Daoy (cell line): Measurements from ENCODE around the gene MACROD1. TPM values are rescaled to one million over a fixed set of nuclear protein-coding genes. Genes with fewer than 3 reads are reported as not detected.

Experiments
- DNase-seq: peaks from one replicate; pipeline ENCODE4 v3.0.0-alpha.2; 2015; ENCODE audit warnings: low read depth
- total RNA-seq: library from RNA; depleted of rRNA; stranded (reverse); fragments of >200 nt; shearing (Covaris generic); gene quantifications from 2 replicates; pipeline ENCODE4 v1.2.3, GENCODE V29; 2014

Gene MACROD1
- total RNA-seq, 1 experiment from 2014 or later = 19.4 TPM

DNA sequence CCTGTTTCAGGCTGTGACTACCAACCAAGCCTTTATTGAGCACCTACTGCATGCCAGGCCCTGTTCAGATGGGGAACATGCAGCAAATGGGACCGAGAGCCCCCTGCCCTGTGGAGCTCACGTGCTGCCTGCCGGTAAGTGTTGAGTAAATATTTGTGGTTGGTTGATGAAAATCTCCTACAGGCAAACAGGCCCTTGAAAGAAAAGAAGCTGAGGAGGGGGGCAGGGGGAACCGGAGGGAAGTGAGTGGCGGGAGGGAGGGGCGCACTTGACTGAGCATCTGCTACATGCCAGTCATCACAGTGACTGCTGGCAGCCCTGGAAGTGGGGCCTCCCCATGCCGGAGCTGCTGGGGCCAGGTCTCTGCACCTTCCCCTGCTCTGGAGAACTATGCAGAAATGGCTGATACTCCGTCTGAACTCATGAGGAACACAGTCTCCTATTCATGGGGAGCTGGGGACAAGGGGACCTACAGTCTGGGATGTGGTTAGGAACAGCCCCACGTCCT, 34.2 kb downstream of the MACROD1 start:
- DNase-seq = no peak

DNA sequence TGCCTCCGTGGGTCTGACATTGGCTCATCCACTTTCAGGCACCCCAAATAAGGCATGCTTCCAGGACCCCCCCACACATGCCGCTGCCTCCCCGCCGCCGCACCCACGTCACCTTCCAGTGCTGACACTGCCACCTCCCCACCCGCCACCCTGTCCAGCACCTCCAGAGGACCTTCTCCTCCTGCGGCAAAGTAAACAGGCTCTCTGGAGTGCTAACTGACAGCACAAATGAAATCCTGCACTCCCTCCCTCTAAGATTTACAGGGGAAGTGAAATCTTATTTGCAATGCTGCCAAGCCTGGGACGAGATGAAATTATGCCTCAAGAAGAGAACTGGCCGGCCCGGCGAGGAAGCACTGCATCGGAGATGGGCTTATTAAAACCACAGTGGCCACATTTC, 35.3 kb downstream of the MACROD1 start:
- DNase-seq = no peak

DNA sequence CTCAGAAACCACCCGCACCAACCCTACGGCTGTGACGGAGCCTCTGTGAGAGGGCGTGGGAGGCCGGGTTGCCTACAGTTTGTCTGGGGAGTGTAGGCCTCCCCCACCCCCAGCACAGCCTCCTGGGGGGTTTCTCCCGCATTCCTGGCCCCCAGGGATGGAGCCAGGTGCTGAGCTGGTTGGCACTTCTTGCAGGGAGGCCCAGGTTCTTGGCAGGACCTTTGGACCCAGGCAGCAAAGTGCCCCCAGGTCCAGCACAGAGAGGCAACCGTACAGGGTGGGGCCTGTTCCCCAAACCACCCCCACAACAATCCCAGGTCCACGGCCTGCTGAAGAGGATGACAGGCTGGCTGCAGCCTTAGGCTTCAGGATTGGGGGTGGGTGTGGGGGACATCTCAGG, 36.5 kb downstream of the MACROD1 start:
- no peak for DNase-seq

DNA sequence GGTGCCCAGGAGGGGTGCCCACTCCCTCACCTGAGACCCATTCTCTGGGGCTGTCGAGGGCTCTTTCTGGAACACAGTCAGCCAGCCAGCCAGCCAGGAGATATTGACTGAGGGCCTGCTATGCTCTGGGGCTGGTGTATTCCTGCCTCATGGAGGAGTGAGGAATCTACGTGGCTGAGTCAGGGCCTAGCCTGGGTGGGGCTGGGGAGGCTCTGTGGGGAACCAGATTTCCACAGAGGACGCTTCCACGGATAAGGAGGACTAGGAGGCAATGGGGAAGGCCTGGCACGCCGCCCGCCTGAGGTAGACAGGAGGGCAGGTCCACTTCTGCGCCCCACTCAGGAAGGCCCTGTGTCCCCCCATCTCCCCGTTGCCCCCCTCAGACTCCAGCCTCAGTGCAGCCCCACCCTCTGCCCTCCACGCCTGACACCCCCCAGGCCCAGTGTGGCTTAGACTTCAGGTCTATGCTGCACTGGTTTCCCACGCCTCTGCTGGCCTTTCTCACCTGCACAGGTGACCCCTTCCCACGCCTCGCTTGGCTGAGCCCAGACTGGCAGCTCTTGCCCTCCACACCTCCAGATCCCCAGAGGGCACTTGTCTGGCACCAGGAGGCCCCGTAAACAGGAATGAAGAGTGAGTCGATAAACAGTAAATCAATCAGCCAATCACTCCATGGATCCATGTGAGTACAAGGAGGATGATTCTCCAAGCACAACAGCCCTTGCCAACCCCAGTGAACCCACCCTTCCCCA, 37.5 kb downstream of the MACROD1 start:
- DNase-seq = no peak

DNA sequence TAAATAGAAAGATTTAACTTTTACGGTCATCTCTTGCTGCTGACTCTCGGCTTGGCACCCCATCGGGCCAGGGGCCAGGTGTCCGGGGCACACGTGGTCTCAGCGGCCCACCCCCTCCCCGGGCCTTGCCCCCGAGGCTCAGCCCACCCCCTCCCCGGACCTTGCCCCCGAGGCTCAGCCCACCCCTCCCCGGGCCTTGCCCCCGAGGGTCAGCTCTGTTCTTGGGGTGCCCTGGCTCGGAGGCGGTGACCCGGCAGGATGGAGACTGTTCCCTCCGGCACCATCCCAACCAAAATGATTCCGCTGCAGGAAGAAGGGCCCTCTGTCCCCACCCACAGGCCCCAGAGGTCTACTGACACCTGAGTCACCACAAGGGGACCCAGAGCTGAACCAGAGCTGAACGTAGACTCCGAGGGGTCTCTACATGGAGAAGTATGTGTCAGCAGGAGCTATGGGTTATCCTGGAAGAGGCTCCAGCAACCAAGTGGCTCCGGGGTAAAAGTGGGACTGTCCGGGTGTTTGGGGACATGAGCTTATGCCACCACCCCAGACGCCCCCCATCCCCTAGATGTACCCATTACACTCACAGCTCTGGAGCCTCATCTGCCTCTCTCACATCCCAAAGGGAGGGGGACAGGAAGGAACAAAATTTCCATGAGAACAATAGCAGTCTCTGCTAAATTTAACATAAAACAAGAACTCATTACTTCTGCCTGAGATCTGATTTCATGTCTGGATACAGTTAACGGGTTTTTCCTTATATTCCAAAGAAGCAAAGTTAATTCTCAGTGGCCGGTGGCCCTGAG, 38.4 kb downstream of the MACROD1 start:
- no peak for DNase-seq

DNA sequence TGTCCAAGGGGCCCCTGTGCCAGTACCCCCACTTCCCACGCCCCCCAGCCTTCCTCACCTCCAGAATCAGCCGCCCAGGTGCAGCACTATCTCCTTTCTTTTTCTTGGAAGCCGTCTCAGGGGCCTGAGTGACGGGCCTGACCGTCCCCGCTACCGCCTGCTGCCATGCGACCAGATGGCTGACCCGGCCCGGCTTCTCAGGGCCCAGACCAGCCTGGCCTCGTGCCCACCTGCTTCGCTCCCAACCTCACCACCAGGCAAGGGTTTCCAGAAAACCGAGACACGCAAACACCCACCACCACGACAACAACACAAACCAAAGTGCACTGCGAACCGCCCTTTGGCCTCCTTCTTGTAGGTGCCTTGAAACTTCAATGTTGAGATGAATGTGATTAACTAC, 39.1 kb downstream of the MACROD1 start:
- DNase-seq = no peak

- DNase-seq = no peak
Observed at GRCh38 chr11:64126371-64126770, 39.5 kb downstream of the MACROD1 start.

DNA sequence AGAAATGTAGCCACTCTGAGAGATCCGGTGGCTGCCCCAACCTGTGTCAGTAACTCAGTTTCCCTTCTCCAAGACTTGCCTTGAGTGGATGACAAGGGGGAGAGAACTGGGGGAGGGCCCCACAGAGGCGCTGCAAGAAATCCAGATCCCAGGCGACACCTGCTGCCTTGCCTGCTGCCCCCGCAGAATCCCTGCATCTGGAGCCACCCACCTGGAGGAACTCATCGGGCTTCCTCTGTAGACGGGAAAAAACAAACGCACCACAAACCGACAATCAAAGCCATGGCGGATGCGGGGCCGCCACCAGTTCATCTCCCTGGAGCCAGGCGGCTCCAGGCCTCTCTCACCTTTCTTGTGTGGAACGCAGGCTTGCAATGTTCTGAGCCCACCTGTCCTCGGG, 40.2 kb downstream of the MACROD1 start:
- no peak for DNase-seq

DNA sequence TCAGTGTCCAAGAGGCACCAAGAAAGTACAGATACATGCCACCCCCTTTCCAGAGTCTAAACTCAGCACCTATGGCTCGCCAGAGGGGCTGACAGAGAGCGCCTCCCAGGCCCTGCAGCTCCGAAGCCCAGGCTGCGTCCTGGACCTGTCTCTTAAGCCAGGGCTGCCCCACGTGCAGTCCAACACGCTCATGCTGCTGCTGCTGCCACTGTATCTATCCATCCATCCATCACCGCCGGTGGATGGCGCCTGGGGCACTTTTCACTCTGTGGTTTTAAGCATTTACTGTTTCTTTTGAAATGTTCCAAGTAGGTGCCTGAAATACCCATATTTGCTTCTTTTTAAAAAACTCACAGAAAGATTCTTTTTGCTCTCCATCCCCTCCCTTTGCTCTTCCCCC, 41.8 kb downstream of the MACROD1 start:
- peak; percentile 37 for DNase-seq

DNA sequence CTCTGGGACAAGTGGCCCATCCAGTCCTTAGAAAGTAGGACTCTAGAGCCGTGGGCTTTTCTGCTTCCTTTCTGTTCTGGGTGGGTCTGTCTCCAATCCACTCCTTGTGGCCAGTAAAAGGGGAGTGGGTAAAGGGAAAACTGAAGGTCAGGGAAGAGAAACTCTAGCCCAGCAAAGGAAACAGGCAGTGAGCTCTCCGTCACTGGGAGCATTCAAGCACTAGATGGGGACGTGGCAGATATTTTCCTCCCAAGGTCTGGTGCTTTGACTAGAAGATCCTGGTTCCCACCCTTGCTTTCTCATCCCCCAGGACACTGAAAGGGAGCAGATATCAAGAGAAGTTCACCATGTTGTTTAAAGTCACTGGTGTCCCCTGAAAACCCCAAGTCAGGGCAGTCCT, 42.2 kb downstream of the MACROD1 start:
- DNase-seq = no peak

- DNase-seq = no peak
Observed at GRCh38 chr11:64122411-64123410, 43.2 kb downstream of the MACROD1 start.

- peak; percentile 17 for DNase-seq
Observed at GRCh38 chr11:64121663-64122410, 44.1 kb downstream of the MACROD1 start.

DNA sequence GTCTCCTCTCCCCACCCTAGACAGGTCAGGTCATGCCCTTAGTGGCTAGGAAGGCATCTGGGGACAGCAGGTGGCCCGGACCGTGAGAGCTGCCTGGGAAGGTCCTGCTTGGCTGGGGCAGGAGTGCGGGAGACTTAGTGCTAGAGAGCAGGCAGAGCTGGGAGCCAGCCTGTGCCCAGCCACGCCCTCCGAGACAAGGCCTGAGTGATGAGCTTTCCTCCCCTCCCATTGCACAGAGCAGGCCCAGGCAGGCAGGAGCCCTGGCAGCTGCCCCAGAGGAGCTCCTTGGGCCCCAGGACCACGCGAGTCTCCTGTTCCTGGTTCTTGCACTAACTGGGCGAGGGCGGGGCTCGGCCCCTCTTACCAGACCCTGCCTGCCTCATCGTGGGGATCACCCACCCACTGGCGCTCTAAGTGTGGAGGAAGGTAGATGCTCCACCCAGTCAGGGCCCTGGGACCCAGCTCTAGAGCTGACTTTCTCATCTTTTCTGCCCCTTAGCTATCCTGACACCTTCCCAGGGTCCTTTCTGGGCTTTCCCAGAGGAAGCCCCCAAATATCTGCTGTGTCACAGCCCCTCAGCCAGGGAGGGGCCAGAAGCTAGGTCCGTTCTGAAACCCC, 44.9 kb downstream of the MACROD1 start:
- peak; percentile 41 for DNase-seq

GRCh38 chr11:64119700-64120099, 46.2 kb downstream of the MACROD1 start:
- no peak for DNase-seq

- no peak for DNase-seq
Observed at GRCh38 chr11:64118876-64119665, 46.8 kb downstream of the MACROD1 start.

GRCh38 chr11:64117763-64118459, 48.0 kb downstream of the MACROD1 start:
- no peak for DNase-seq

DNA sequence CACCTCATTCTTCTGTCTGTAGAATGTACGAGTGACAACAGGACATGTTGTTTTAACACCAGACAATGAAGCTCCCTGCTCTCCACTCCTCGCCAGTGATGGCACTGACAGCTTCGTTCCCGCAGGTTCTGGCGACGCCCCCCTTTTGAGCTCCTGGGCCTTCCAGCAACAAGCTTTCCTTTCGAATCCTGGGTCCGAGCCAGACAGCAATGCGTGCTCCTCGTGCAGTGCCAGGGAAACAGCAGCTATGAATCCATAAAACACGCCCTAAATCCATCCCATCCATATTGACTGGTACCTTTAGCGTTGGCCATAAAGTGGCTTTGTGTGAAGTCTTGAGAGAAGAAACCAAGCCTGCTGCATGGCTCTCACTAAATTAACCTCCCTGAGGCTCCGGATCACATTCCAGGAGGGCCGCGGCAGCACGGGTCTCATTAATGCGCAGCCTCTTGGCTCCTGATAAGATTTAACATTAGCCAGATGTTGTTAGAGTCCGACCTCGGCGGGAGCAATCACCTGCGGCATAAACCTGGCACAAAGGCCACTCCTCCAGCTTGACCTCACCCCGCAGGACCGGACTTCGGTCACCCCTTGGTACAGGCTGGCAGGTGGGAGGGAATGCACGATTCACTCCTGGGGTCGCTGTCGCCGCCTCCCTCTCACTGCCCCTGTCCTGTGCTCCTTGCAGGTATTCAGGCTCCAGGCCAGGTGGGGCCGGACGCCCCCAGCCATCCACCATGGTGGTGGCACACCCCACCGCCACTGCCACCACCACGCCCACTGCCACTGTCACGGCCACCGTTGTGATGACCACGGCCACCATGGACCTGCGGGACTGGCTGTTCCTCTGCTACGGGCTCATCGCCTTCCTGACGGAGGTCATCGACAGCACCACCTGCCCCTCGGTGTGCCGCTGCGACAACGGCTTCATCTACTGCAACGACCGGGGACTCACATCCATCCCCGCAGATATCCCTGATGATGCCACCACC, 50.1 kb downstream of the MACROD1 start:
- DNase-seq = no peak

DNA sequence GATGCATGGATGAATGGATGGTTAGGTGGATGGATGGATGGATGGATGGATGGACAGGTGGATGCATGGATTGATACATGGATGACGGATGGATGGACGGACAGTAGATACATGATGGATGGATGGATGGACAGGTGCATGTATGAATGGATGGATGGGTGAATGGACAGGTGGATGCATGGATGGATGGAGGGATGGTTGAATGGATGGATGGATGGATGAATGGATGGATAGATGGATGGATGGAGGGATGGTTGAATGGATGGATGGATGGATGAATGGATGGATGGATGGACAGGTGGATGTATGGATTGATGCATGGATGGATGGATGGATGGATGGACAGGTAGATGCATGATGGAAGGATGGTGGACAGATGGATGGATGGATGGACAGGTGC, 51.7 kb downstream of the MACROD1 start:
- no peak for DNase-seq
